ENCODE data around the gene RTKN.
A peak's percentile ranks its signal among the peaks of the same experiment; 100 is the strongest.

The RTKN gene

DNA sequence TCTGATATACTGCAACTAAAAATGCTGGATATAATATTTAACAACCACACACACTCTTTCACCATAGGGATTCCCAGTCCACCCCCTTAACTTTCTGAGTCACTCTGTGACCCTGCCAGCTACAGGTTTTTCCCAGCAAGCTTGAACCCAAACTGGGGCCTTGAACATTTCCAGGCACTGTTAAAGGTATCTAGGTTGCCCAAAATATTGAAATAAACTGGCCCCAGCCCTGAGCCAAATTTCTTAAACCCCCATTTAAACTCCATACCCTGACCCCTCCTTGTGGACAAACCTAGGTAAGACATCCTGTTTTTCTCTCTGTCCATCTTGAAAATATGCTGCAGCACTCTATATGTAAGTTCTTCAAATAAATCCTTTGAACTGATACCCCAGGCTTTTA lies 42.0 kb downstream of the RTKN start:
- Histone ChIP-seq H3K9me3 (ENCODE audit: control insufficient read depth in 1 of 2, low read length in 2 of 2) (no peaks in the 10 kb centered on the region), H3K9ac (ENCODE audit: low read depth in 1 of 2, low read length in 2 of 2) (no peak overlapping the region), H3K27me3 (ENCODE audit: control insufficient read depth in 1 of 2, insufficient read depth in 2 of 2, low read length in 2 of 2) (no peaks in the 10 kb centered on the region), H3K27ac (ENCODE audit: low read depth, low read length) (no peak overlapping the region), H3K4me1 (ENCODE audit: control insufficient read depth in 1 of 2, insufficient read depth in 2 of 2, low read length in 2 of 2) (no peaks in the 10 kb centered on the region), H3K36me3 (ENCODE audit: control insufficient read depth in 1 of 2, insufficient read depth in 2 of 2, low read length in 2 of 2) (no peaks in the 10 kb centered on the region), H3K4me3 (ENCODE audit: low read depth in 1 of 2, low read length in 2 of 2) (no peak overlapping the region)

DNA sequence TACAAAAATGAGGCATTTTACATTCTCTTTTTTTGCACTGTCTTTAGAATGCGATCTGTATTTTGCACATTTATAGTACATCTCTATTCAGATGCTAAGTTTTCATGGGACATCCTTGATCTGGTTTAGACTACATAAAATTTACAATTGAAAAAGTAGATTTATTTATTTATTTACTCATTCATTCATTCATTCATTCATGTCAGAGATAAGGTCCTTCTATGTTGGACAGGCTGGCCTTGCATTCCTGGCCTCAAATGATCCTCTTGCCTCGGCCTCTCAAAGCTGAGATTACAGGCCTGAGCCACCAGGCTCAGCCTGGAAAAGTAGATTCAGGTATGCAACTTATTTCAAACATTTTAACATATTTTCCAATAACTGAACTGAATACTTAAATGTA lies 45.6 kb downstream of the RTKN start:
- no peaks in the 10 kb centered on the region for H3K9me3 ChIP-seq (ENCODE audit: control insufficient read depth in 1 of 2, low read length in 2 of 2)
- no peak overlapping the region for H3K9ac ChIP-seq (ENCODE audit: low read depth in 1 of 2, low read length in 2 of 2)
- H3K27ac ChIP-seq (ENCODE audit: low read depth, low read length), result no peak overlapping the region
- H3K4me3 ChIP-seq (ENCODE audit: low read depth in 1 of 2, low read length in 2 of 2), result no peak overlapping the region
- no peaks in the 10 kb centered on the region for H3K27me3 ChIP-seq (ENCODE audit: control insufficient read depth in 1 of 2, insufficient read depth in 2 of 2, low read length in 2 of 2)
- peaks cover 0 to 6% of the 10 kb centered on the region in 2 donors for H3K4me1 ChIP-seq (ENCODE audit: control insufficient read depth in 1 of 2, insufficient read depth in 2 of 2, low read length in 2 of 2)
- H3K36me3 ChIP-seq (ENCODE audit: control insufficient read depth in 1 of 2, insufficient read depth in 2 of 2, low read length in 2 of 2), result no peaks in the 10 kb centered on the region

DNA sequence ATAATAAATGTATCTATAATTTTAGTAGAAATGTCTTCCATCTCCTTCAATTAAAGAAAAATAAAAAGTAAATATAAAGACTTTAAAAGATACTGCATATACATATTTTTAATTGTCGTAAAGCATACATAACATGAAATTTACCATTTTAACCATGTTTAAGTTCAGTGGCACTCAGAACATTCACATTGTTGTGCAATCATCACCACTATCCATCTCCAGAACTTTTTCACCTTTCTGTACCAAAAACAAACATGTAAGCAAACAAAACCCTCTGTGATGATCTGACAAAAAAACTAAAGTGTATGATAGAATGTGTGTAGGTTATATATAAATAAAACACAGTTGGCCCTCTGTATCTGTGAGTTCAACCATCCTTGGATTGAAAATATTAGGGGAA lies 48.2 kb downstream of the RTKN start:
- no peaks in the 10 kb centered on the region for H3K36me3 ChIP-seq (ENCODE audit: control insufficient read depth in 1 of 2, insufficient read depth in 2 of 2, low read length in 2 of 2)
- H3K9me3 ChIP-seq (ENCODE audit: control insufficient read depth in 1 of 2, low read length in 2 of 2), result no peaks in the 10 kb centered on the region
- H3K27me3 ChIP-seq (ENCODE audit: control insufficient read depth in 1 of 2, insufficient read depth in 2 of 2, low read length in 2 of 2), result no peaks in the 10 kb centered on the region
- no peak overlapping the region for H3K27ac ChIP-seq (ENCODE audit: low read depth, low read length)
- H3K4me3 ChIP-seq (ENCODE audit: low read depth in 1 of 2, low read length in 2 of 2), result no peak overlapping the region
- no peak overlapping the region for H3K9ac ChIP-seq (ENCODE audit: low read depth in 1 of 2, low read length in 2 of 2)
- H3K4me1 ChIP-seq (ENCODE audit: control insufficient read depth in 1 of 2, insufficient read depth in 2 of 2, low read length in 2 of 2), result peaks cover 22% of the 10 kb centered on the region in 2 donors

DNA sequence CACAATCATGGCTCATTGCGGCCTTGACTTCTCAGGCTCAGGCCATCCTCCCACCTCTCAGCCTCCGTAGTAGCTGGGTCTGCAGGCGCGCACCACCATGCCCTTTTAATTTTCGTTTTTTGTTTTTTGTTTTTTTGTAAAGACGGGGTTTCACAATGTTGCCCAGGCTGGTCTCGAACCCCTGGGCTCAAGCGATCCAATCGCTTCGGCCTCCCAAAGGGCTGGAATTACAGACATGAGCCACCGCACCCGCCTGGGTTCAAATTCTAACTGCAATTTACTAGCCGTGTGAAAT lies 49.3 kb downstream of the RTKN start:
- Histone ChIP-seq H3K27ac (ENCODE audit: low read depth, low read length) (no peak overlapping the region), H3K9me3 (ENCODE audit: control insufficient read depth in 1 of 2, low read length in 2 of 2) (no peaks in the 10 kb centered on the region), H3K27me3 (ENCODE audit: control insufficient read depth in 1 of 2, insufficient read depth in 2 of 2, low read length in 2 of 2) (no peaks in the 10 kb centered on the region), H3K36me3 (ENCODE audit: control insufficient read depth in 1 of 2, insufficient read depth in 2 of 2, low read length in 2 of 2) (no peaks in the 10 kb centered on the region), H3K4me3 (ENCODE audit: low read depth in 1 of 2, low read length in 2 of 2) (peak overlapping the region; percentile 89 to 98), H3K9ac (ENCODE audit: low read depth in 1 of 2, low read length in 2 of 2) (peak overlapping the region in 1 of 2 donors; percentile 82), H3K4me1 (ENCODE audit: control insufficient read depth in 1 of 2, insufficient read depth in 2 of 2, low read length in 2 of 2) (peaks cover 22% of the 10 kb centered on the region in 2 donors)

DNA sequence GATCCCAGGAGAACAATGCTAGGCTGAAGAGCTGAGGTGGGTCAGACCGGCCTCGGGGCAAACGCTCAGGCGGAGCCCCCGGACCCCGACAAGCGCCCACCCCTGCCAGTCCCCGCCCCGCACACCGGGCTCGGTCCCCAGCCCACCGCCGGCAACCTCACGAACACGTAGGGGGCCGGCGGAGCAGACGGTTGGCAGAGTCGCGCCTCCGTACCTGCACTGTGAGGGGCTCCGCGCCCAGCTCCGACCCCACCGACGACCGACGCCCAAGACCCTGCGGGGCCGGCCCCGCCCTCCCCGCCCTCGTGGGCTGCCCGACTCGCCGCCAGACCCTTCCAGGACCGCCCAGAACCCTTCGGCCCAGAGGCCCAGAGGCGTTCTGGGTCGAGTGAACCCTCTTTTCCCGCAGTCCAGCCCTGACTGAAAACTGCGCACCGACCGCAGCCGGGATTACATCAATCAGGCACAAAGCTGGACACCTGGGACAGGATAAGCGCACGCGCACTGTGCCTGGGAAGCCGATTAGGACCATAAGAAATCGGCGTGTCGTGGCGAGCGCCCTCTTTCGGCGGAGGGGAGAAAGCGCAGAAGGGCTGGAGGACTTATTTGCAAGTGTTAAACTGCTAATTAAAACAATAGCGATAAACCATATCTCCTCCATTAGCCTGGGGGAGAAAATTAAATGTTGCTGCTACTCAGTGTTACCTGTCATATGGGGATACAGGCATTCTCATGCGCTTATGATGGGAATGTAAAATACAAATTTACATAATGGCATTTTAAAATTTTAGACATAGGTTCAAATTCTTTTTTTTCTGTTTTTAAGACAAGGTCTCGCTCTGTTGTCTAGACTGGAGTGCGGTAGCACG lies 49.9 kb downstream of the RTKN start:
- Histone ChIP-seq H3K4me3 (ENCODE audit: low read depth in 1 of 2, low read length in 2 of 2) (peak overlapping the region; percentile 89 to 98), H3K4me1 (ENCODE audit: control insufficient read depth in 1 of 2, insufficient read depth in 2 of 2, low read length in 2 of 2) (peaks cover 22% of the 10 kb centered on the region in 2 donors), H3K27ac (ENCODE audit: low read depth, low read length) (peak overlapping the region; percentile 85), H3K36me3 (ENCODE audit: control insufficient read depth in 1 of 2, insufficient read depth in 2 of 2, low read length in 2 of 2) (no peaks in the 10 kb centered on the region), H3K27me3 (ENCODE audit: control insufficient read depth in 1 of 2, insufficient read depth in 2 of 2, low read length in 2 of 2) (no peaks in the 10 kb centered on the region), H3K9me3 (ENCODE audit: control insufficient read depth in 1 of 2, low read length in 2 of 2) (no peaks in the 10 kb centered on the region), H3K9ac (ENCODE audit: low read depth in 1 of 2, low read length in 2 of 2) (peak overlapping the region; percentile 82)

DNA sequence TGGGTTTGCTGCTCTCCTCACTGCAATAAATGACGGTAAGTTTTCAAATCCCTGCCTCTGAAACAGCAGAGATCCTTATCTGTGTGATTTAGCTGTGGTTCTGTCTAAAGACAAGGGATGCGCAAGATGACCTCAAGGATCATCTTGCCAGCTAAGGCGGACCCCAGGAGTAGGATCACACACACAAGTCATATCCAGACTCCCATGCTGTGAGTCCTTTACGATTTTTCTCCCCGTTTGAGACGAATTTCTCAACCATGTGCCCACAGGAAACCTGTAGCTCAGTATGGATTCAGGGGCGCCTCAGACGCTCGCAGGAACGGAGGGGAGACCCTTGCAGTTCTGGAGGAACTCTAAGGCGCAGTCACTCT lies 50.5 kb downstream of the RTKN start:
- no peaks in the 10 kb centered on the region for H3K9me3 ChIP-seq (ENCODE audit: control insufficient read depth in 1 of 2, low read length in 2 of 2)
- no peak overlapping the region for H3K27ac ChIP-seq (ENCODE audit: low read depth, low read length)
- H3K4me3 ChIP-seq (ENCODE audit: low read depth in 1 of 2, low read length in 2 of 2), result peak overlapping the region; percentile 89 to 98
- peaks cover 22% of the 10 kb centered on the region in 2 donors for H3K4me1 ChIP-seq (ENCODE audit: control insufficient read depth in 1 of 2, insufficient read depth in 2 of 2, low read length in 2 of 2)
- H3K36me3 ChIP-seq (ENCODE audit: control insufficient read depth in 1 of 2, insufficient read depth in 2 of 2, low read length in 2 of 2), result no peaks in the 10 kb centered on the region
- no peaks in the 10 kb centered on the region for H3K27me3 ChIP-seq (ENCODE audit: control insufficient read depth in 1 of 2, insufficient read depth in 2 of 2, low read length in 2 of 2)
- peak overlapping the region; percentile 82 for H3K9ac ChIP-seq (ENCODE audit: low read depth in 1 of 2, low read length in 2 of 2)

DNA sequence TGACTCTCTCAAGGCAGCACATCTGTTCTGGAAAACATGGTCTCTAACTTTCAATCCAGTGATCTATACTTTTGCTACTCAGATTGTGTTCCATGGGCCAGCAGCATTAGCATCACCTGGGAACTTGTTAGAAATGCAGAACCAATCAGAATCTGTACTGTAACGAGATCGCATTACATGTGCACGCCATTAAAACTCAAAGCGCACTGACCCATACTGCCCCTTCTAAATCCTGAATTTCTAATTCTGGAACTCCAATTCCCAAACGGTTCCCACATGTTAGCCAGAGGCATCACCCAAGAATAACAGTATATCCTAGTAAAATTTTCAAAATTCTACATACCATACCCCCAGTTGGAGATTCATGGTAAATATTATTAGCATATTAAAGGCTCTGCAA lies 51.1 kb downstream of the RTKN start:
- peaks cover 22% of the 10 kb centered on the region in 2 donors for H3K4me1 ChIP-seq (ENCODE audit: control insufficient read depth in 1 of 2, insufficient read depth in 2 of 2, low read length in 2 of 2)
- peak overlapping the region in 1 of 2 donors; percentile 82 for H3K9ac ChIP-seq (ENCODE audit: low read depth in 1 of 2, low read length in 2 of 2)
- no peaks in the 10 kb centered on the region for H3K27me3 ChIP-seq (ENCODE audit: control insufficient read depth in 1 of 2, insufficient read depth in 2 of 2, low read length in 2 of 2)
- peaks cover 0 to under 1% of the 10 kb centered on the region in 2 donors for H3K36me3 ChIP-seq (ENCODE audit: control insufficient read depth in 1 of 2, insufficient read depth in 2 of 2, low read length in 2 of 2)
- no peak overlapping the region for H3K27ac ChIP-seq (ENCODE audit: low read depth, low read length)
- peak overlapping the region; percentile 89 to 98 for H3K4me3 ChIP-seq (ENCODE audit: low read depth in 1 of 2, low read length in 2 of 2)
- H3K9me3 ChIP-seq (ENCODE audit: control insufficient read depth in 1 of 2, low read length in 2 of 2), result no peaks in the 10 kb centered on the region

DNA sequence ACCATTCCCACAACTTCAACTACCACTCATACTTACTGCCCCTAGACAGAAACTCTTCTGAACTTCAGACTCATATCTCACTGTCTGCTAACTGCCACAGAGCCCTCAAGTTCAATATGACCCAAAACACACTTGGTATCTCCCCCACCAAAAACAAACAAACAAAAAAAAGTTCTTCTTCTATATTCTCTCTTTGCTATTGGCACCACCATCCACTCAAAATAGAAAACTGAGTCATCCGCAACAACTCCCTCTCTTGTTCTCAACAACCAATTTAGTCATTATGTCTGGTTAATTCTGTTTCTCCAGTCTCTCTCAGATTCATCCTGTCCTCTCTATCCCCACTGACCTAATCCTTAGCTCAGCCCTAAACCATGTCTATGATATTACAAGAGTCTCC lies 54.4 kb downstream of the RTKN start:
- Histone ChIP-seq H3K4me3 (ENCODE audit: low read depth in 1 of 2, low read length in 2 of 2) (no peak overlapping the region), H3K9ac (ENCODE audit: low read depth in 1 of 2, low read length in 2 of 2) (no peak overlapping the region), H3K36me3 (ENCODE audit: control insufficient read depth in 1 of 2, insufficient read depth in 2 of 2, low read length in 2 of 2) (peaks cover 0 to 18% of the 10 kb centered on the region in 2 donors), H3K9me3 (ENCODE audit: control insufficient read depth in 1 of 2, low read length in 2 of 2) (no peaks in the 10 kb centered on the region), H3K4me1 (ENCODE audit: control insufficient read depth in 1 of 2, insufficient read depth in 2 of 2, low read length in 2 of 2) (peaks cover 20 to 22% of the 10 kb centered on the region in 2 donors), H3K27me3 (ENCODE audit: control insufficient read depth in 1 of 2, insufficient read depth in 2 of 2, low read length in 2 of 2) (no peaks in the 10 kb centered on the region), H3K27ac (ENCODE audit: low read depth, low read length) (no peak overlapping the region)

DNA sequence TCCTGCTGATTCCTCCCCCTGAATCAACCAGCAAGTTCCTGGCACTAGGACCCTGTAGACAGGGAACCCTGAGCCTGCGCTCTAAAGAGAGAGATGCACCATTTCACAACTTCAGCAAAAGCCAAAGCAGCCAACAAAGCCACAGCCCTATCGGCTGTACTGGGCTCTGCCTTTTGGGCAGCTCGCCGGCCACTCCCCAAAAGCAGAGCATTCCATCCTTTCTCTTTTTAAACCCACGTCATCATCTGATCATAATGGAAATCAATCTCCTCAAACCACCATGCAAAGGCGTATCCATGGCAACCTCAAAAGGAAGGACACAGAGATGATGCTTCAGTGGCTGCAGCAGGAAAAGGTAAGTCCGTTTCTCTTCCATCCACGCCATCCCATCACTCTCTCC lies 56.3 kb downstream of the RTKN start:
- Histone ChIP-seq H3K9me3 (ENCODE audit: control insufficient read depth in 1 of 2, low read length in 2 of 2) (no peaks in the 10 kb centered on the region), H3K36me3 (ENCODE audit: control insufficient read depth in 1 of 2, insufficient read depth in 2 of 2, low read length in 2 of 2) (peaks cover 0 to 18% of the 10 kb centered on the region in 2 donors), H3K9ac (ENCODE audit: low read depth in 1 of 2, low read length in 2 of 2) (no peak overlapping the region), H3K4me1 (ENCODE audit: control insufficient read depth in 1 of 2, insufficient read depth in 2 of 2, low read length in 2 of 2) (peaks cover 16 to 23% of the 10 kb centered on the region in 2 donors), H3K27me3 (ENCODE audit: control insufficient read depth in 1 of 2, insufficient read depth in 2 of 2, low read length in 2 of 2) (no peaks in the 10 kb centered on the region), H3K4me3 (ENCODE audit: low read depth in 1 of 2, low read length in 2 of 2) (no peak overlapping the region), H3K27ac (ENCODE audit: low read depth, low read length) (no peak overlapping the region)

DNA sequence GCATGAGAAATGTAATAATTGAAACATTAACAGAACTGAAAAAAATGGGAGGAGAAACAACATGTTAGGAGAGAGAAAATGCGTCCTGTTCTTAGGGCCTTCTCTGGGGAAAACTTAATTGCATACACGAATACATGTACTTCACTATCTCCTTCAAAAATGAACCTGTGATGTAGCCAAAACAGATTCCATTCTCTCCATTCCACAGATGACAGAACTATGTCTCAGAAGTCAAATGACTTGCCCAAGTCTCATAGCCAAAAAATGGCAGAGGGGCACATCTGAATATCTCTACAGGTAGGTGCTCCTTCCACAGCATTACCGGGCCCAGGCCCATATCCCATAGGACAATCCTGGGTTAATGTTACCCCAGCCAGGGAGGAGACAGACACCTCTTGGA lies 57.7 kb downstream of the RTKN start:
- no peak overlapping the region for H3K27ac ChIP-seq (ENCODE audit: low read depth, low read length)

More for the DNA sequence above, 57.7 kb downstream of the RTKN start:
- Histone ChIP-seq H3K9ac (ENCODE audit: low read depth in 1 of 2, low read length in 2 of 2) (no peak overlapping the region), H3K4me3 (ENCODE audit: low read depth in 1 of 2, low read length in 2 of 2) (no peak overlapping the region), H3K27me3 (ENCODE audit: control insufficient read depth in 1 of 2, insufficient read depth in 2 of 2, low read length in 2 of 2) (no peaks in the 10 kb centered on the region), H3K9me3 (ENCODE audit: control insufficient read depth in 1 of 2, low read length in 2 of 2) (no peaks in the 10 kb centered on the region), H3K36me3 (ENCODE audit: control insufficient read depth in 1 of 2, insufficient read depth in 2 of 2, low read length in 2 of 2) (peaks cover 0 to 18% of the 10 kb centered on the region in 2 donors), H3K4me1 (ENCODE audit: control insufficient read depth in 1 of 2, insufficient read depth in 2 of 2, low read length in 2 of 2) (peaks cover 18% of the 10 kb centered on the region in 2 donors)

Data from duodenal mucosa (tissue), 2 donors.